ENCODE measurements around the gene GIMAP7. TPM values are rescaled to one million over a fixed set of nuclear protein-coding genes. Genes with fewer than 3 reads are reported as not detected.
A peak's percentile ranks its signal among the peaks of the same experiment; 100 is the strongest.

Gene GIMAP7
- total RNA-seq (100 to 1,000 TPM in 3 of 5 experiments, 10 to 100 TPM in 2; 66.3 to 555 (median 321) TPM), polyA plus RNA-seq (1,000 to 10,000 TPM in 1 of 2 donors, 100 to 1,000 TPM in 1; 772 to 1,293 TPM), total RNA-seq (94.6 reads per million, percentile 84 among the genes with 10 or more reads in this experiment)

DNA sequence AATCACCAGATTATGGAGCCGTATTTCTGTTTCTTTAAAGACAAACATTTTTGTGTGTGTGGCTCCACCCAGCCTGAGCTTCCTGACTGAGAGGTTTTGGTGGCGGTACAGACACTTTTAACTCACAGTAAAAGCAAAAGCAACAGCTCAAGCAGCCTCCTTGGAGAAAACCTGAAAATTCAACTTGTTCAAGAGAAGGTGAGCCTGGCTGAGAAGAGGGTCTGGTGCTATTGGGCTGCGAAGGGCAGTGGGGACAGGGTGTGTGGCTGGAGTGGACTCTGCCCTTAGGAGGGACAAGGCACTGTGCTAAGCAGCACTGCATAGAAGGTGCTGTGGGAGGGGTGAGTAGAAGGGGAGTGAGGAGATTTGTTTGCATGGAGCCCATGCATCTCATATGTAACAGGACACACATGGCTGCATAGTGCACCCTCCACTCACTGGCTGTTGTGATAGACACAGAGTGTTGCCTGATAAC, at the start of gene GIMAP7:
Gene GIMAP7 (plus strand): TSS at position 125 of the 475 bp plus-strand sequence. CDS start 5,103 bp downstream, outside the sequence.
- no peaks in the 10 kb centered on the region for H3K27me3 ChIP-seq (ENCODE audit: control insufficient read depth in 2 of 2, insufficient read depth in 2 of 2, low read length in 2 of 2)
- H3K4me3 Mint-ChIP-seq, result peak within 1 kb of the TSS; percentile 93 to 100 (median 99)
- CTCF ChIA-PET, result interaction anchor here (0.6 to 7.4 kb wide), 12 partner anchors 12 to 240 kb away, joined by 3 to 91 read pairs (median 3); partner anchors contain the start of genes GIMAP4 and GIMAP8
- peaks cover 0 to 20% (median 1%) of the 10 kb centered on the region in 3 experiments for H3K36me3 ChIP-seq (ENCODE audit: control insufficient read depth in 2 of 3, insufficient read depth in 3 of 3, low read length in 3 of 3)
- H3K4me3 ChIP-seq (ENCODE audit: low read length), result peak within 1 kb of the TSS; percentile 94
- H3K27ac Mint-ChIP-seq, result peak within 1 kb of the TSS; percentile 94 to 99 (median 98)
- intact Hi-C loops (cut with micrococcal nuclease), result loop anchor here (1.0 to 5.0 kb wide), 16 partner anchors 9 to 241 kb away; partner anchors contain the start of genes ACTR3C (in 1 of the 2), GIMAP1 (in 1 of the 2), GIMAP2 (in 1 of the 2) and GIMAP5 (in 1 of the 2)
- H3K27ac ChIP-seq (ENCODE audit: low read depth, low read length), result peak within 1 kb of the TSS; percentile 84
- H3K9me3 ChIP-seq (ENCODE audit: control insufficient read depth in 2 of 3, low read length in 3 of 3), result no peaks in the 10 kb centered on the region
- peaks cover 2 to 15% (median 10%) of the 10 kb centered on the region in 11 donors for H3K9me3 Mint-ChIP-seq
- POLR2A ChIA-PET, result interaction anchor here (0.5 to 13.3 kb wide), 41 partner anchors 10 to 244 kb away, joined by 3 to 829 read pairs (median 7); partner anchors contain the start of genes GIMAP1, GIMAP2, GIMAP4 and GIMAP5
- peak; percentile 38 to 90 (median 82) for DNase-seq
- peaks cover 28 to 56% (median 45%) of the 10 kb centered on the region in 5 donors for H3K36me3 Mint-ChIP-seq
- H3K27me3 Mint-ChIP-seq, result no peaks in the 10 kb centered on the region
- H3K4me1 ChIP-seq (ENCODE audit: control insufficient read depth in 2 of 2, insufficient read depth in 2 of 2, low read length in 2 of 2), result peaks cover 45% of the 10 kb centered on the region in 2 donors
- peak; percentile 86 for ATAC-seq
- peaks cover 38 to 48% (median 46%) of the 10 kb centered on the region in 7 donors for H3K4me1 Mint-ChIP-seq

DNA sequence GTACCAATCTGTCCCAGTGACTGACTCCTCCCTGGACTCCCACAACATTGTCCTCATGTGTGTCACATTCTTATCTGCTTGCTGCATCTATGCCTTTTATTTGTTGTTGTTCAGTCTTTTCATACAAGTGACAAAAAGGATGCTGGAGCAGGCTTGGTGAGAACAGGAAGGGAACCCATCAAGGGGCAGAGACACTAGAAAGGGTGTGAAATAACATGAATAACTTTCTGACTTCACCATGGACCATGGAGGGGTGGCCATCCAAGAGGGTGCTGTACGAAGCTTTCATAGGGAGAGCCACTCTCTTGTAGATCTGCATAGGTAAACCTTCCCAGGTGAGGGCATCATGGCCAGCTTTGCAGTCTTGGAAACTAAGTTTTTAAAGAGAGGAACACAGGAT, 49.7 kb upstream of the GIMAP7 start:
- peaks cover 47 to 92% (median 86%) of the 10 kb centered on the region in 5 donors for H3K36me3 Mint-ChIP-seq
- H3K9me3 Mint-ChIP-seq, result peaks cover 21 to 39% (median 34%) of the 10 kb centered on the region in 11 donors
- ChIA-PET POLR2A (interaction anchor here (0.6 to 10.0 kb wide), 9 partner anchors 10 to 291 kb away, joined by 3 to 156 read pairs (median 4); partner anchors contain the start of genes GIMAP7 and GIMAP8), CTCF (interaction anchor here (0.7 to 1.5 kb wide), 3 partner anchors 16 to 314 kb away, joined by 3 to 5 read pairs (median 4); no protein-coding TSS in a partner anchor)
- no peaks in the 10 kb centered on the region for H3K27me3 Mint-ChIP-seq
- H3K4me3 ChIP-seq (ENCODE audit: low read length), result no peak overlapping the region
- peaks cover 64 to 96% (median 90%) of the 10 kb centered on the region in 7 donors for H3K4me1 Mint-ChIP-seq
- peak overlapping the region; percentile 12 for H3K27ac ChIP-seq (ENCODE audit: low read depth, low read length)
- DNase-seq (no peak), ATAC-seq (peak; percentile 37)
- H3K36me3 ChIP-seq (ENCODE audit: control insufficient read depth in 2 of 3, insufficient read depth in 3 of 3, low read length in 3 of 3), result peaks cover 0 to 24% (median 5%) of the 10 kb centered on the region in 3 experiments
- no peaks in the 10 kb centered on the region for H3K27me3 ChIP-seq (ENCODE audit: control insufficient read depth in 2 of 2, insufficient read depth in 2 of 2, low read length in 2 of 2)
- peak overlapping the region; percentile 37 to 97 (median 79) for H3K27ac Mint-ChIP-seq
- peak overlapping the region; percentile 21 to 91 (median 59) for H3K4me3 Mint-ChIP-seq
- intact Hi-C loops (cut with micrococcal nuclease), result loop anchor here in 1 of 2 donors (1.0 to 2.0 kb wide), 2 partner anchors 7 to 14 kb away; partner anchors contain the start of gene GIMAP8
- peaks cover 50 to 54% of the 10 kb centered on the region in 2 donors for H3K4me1 ChIP-seq (ENCODE audit: control insufficient read depth in 2 of 2, insufficient read depth in 2 of 2, low read length in 2 of 2)
- peaks cover 7 to 36% (median 19%) of the 10 kb centered on the region in 3 experiments for H3K9me3 ChIP-seq (ENCODE audit: control insufficient read depth in 2 of 3, low read length in 3 of 3)

DNA sequence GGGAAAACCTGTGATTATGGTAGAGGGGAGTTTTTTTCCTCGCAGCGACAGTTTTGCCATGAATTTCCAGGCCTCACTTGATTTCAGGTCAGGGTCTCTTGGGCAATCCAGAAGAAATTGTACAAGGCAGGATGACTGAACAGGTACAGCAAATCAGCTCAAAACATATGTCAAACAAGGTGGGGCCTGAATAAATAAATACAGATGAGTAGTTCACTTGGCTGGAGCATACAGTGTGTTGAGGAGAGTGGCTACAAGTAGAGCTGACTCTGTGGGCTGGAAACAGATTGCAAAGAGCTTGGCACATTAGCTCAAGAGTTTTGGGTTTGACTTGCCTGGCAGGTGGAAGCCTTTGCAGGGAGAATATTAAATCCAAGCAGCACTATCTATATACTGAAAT, 49.3 kb upstream of the GIMAP7 start:
- Mint-ChIP-seq H3K4me3 (peak overlapping the region; percentile 21 to 91 (median 59)), H3K36me3 (peaks cover 44 to 91% (median 84%) of the 10 kb centered on the region in 5 donors), H3K27me3 (no peaks in the 10 kb centered on the region), H3K4me1 (peaks cover 65 to 95% (median 90%) of the 10 kb centered on the region in 7 donors), H3K27ac (peak overlapping the region; percentile 37 to 97 (median 79)), H3K9me3 (peaks cover 18 to 34% (median 30%) of the 10 kb centered on the region in 11 donors)
- H3K36me3 ChIP-seq (ENCODE audit: control insufficient read depth in 2 of 3, insufficient read depth in 3 of 3, low read length in 3 of 3), result peaks cover 0 to 22% (median 8%) of the 10 kb centered on the region in 3 experiments
- peak overlapping the region; percentile 12 for H3K27ac ChIP-seq (ENCODE audit: low read depth, low read length)
- H3K9me3 ChIP-seq (ENCODE audit: control insufficient read depth in 2 of 3, low read length in 3 of 3), result peaks cover 7 to 32% (median 17%) of the 10 kb centered on the region in 3 experiments
- intact Hi-C loops (cut with micrococcal nuclease), result loop anchor here in 1 of 2 donors (2.0 kb wide), 1 partner anchor 15 kb away; the partner anchor contains the start of gene GIMAP8
- H3K4me1 ChIP-seq (ENCODE audit: control insufficient read depth in 2 of 2, insufficient read depth in 2 of 2, low read length in 2 of 2), result peaks cover 50 to 58% of the 10 kb centered on the region in 2 donors
- H3K4me3 ChIP-seq (ENCODE audit: low read length), result no peak overlapping the region
- DNase-seq (no peak), ATAC-seq (no peak)
- ChIA-PET CTCF (interaction anchor here (0.7 to 1.5 kb wide), 2 partner anchors 16 to 313 kb away, joined by 3 to 5 read pairs; no protein-coding TSS in a partner anchor), POLR2A (interaction anchor here (1.1 to 10.0 kb wide), 8 partner anchors 9 to 290 kb away, joined by 3 to 156 read pairs (median 16); partner anchors contain the start of genes GIMAP1, GIMAP7 and GIMAP8)
- H3K27me3 ChIP-seq (ENCODE audit: control insufficient read depth in 2 of 2, insufficient read depth in 2 of 2, low read length in 2 of 2), result no peaks in the 10 kb centered on the region

DNA sequence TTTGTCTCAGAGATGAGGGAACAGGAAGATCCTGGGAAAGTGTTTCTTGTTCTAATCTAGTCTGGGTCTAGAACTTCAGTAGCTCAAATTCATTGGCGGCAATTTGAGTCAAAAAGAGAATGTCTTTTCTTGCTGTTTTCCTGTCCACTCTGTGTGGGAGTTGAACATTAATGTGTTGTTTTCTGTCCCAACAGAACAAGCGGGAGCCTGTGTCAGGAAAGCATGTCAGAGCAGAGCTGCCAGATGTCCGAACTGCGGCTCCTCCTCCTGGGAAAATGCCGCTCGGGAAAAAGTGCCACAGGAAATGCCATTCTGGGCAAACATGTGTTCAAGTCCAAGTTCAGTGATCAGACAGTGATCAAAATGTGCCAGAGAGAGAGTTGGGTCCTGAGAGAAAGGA, 48.2 kb upstream of the GIMAP7 start:
- Histone ChIP-seq H3K4me1 (ENCODE audit: control insufficient read depth in 2 of 2, insufficient read depth in 2 of 2, low read length in 2 of 2) (peaks cover 50 to 60% of the 10 kb centered on the region in 2 donors), H3K9me3 (ENCODE audit: control insufficient read depth in 2 of 3, low read length in 3 of 3) (peaks cover 7 to 22% (median 8%) of the 10 kb centered on the region in 3 experiments), H3K27ac (ENCODE audit: low read depth, low read length) (peak overlapping the region; percentile 34), H3K36me3 (ENCODE audit: control insufficient read depth in 2 of 3, insufficient read depth in 3 of 3, low read length in 3 of 3) (peaks cover 0 to 28% (median 10%) of the 10 kb centered on the region in 3 experiments), H3K4me3 (ENCODE audit: low read length) (no peak overlapping the region), H3K27me3 (ENCODE audit: control insufficient read depth in 2 of 2, insufficient read depth in 2 of 2, low read length in 2 of 2) (no peaks in the 10 kb centered on the region)
- Mint-ChIP-seq H3K9me3 (peaks cover 15 to 24% (median 21%) of the 10 kb centered on the region in 11 donors), H3K27ac (peak overlapping the region in 7 of 9 donors; percentile 70 to 97 (median 86)), H3K36me3 (peaks cover 40 to 89% (median 77%) of the 10 kb centered on the region in 5 donors), H3K4me3 (peak overlapping the region in 7 of 10 donors; percentile 46 to 91 (median 61)), H3K27me3 (no peaks in the 10 kb centered on the region), H3K4me1 (peaks cover 61 to 98% (median 95%) of the 10 kb centered on the region in 7 donors)
- intact Hi-C loops (cut with micrococcal nuclease), result no loop called here
- no peak for DNase-seq
- no peak for ATAC-seq
- CTCF ChIA-PET, result interaction anchor here (1.1 kb wide), 1 partner anchor 48 kb away, joined by 3 read pairs; the partner anchor contains the start of gene GIMAP7
- POLR2A ChIA-PET, result interaction anchor here (0.6 to 10.0 kb wide), 11 partner anchors 8 to 281 kb away, joined by 3 to 156 read pairs (median 5); partner anchors contain the start of genes GIMAP1, GIMAP7 and GIMAP8

DNA sequence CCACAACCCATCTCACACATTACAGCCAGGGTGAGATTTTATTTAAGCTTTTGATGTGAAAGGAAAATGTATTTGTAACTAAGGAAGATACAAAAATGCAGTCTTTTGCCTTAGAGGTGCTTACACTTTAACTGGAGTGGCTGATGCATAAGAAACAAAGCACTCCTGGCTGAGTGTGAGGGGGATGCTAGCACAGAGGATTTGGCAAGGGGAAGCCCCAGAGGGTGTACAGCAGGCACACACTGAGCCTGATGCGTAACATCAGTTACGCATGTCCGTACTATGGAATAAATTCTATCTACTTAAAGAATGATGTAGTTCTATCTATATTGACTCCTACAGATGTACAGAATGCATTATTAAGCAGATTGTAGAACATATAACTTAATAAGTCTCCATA, 46.4 kb upstream of the GIMAP7 start:
- Mint-ChIP-seq H3K36me3 (peaks cover 30 to 87% (median 74%) of the 10 kb centered on the region in 5 donors), H3K4me3 (peak overlapping the region; percentile 70 to 91 (median 80)), H3K9me3 (peaks cover 4 to 9% (median 5%) of the 10 kb centered on the region in 11 donors), H3K27me3 (no peaks in the 10 kb centered on the region), H3K4me1 (peaks cover 64 to 99% (median 95%) of the 10 kb centered on the region in 7 donors), H3K27ac (peak overlapping the region in 8 of 9 donors; percentile 72 to 97 (median 88))
- Histone ChIP-seq H3K27ac (ENCODE audit: low read depth, low read length) (peak overlapping the region; percentile 55), H3K4me3 (ENCODE audit: low read length) (peak overlapping the region; percentile 6), H3K27me3 (ENCODE audit: control insufficient read depth in 2 of 2, insufficient read depth in 2 of 2, low read length in 2 of 2) (no peaks in the 10 kb centered on the region), H3K4me1 (ENCODE audit: control insufficient read depth in 2 of 2, insufficient read depth in 2 of 2, low read length in 2 of 2) (peaks cover 50 to 59% of the 10 kb centered on the region in 2 donors), H3K36me3 (ENCODE audit: control insufficient read depth in 2 of 3, insufficient read depth in 3 of 3, low read length in 3 of 3) (peaks cover 0 to 43% (median 10%) of the 10 kb centered on the region in 3 experiments), H3K9me3 (ENCODE audit: control insufficient read depth in 2 of 3, low read length in 3 of 3) (peaks cover 0 to 6% (median 0%) of the 10 kb centered on the region in 3 experiments)
- ChIA-PET CTCF (interaction anchor here (0.6 kb wide), 1 partner anchor 47 kb away, joined by 4 read pairs; no protein-coding TSS in a partner anchor), POLR2A (interaction anchor here (0.5 to 10.0 kb wide), 6 partner anchors 8 to 603 kb away, joined by 4 to 156 read pairs (median 40); partner anchors contain the start of genes GIMAP7 and GIMAP8)
- intact Hi-C loops (cut with micrococcal nuclease), result loop anchor here (1.0 to 2.0 kb wide), 3 partner anchors 11 to 17 kb away; no protein-coding TSS in a partner anchor
- ATAC-seq (peak; percentile 82), DNase-seq (peak in 1 of 9 donors; percentile 51)
